HCT116 (cell line): ENCODE results near the gene STH. TPM values are rescaled to one million over a fixed set of nuclear protein-coding genes. Genes with fewer than 3 reads are reported as not detected.

Source experiments
- ATAC-seq: fragments of 200-7000 bp; cut with Tn5 transposase; 2 replicates; pipeline ENCODE4 v1.9.1; 2020; ENCODE audit warnings: mild to moderate bottlenecking, moderate library complexity
- BruUV-seq: library from RNA; stranded (reverse); fragments of 400-500 nt; replicated peaks from 2 replicates; lab custom pipeline; 2021; lab: Mats Ljungman, UMichigan
- CTCF ChIA-PET: fragments of 300-600 bp; sonication (Branson Sonifier 250); formaldehyde crosslinking; loops from one replicate; lab custom pipeline; 2021; ENCODE audit warnings: antibody characterized with exemption; lab: Charles Lee
- POLR2A ChIA-PET: fragments of 300-600, 350-600 bp; sonication (Branson Sonifier 250); formaldehyde crosslinking; loops from one replicate; lab custom pipeline; 2021; ENCODE audit warnings: antibody characterized with exemption; lab: Charles Lee
- RAD21 ChIA-PET, 2 experiments: fragments of 300-600 bp; sonication (Branson Sonifier 250); formaldehyde crosslinking; loops; one replicate each; lab custom pipeline; 2023; ENCODE audit warnings: low total read pairs in 2 of 2; ENCODE audit not compliant: uncharacterized antibody in 2 of 2, unreplicated experiment in 2 of 2, low non-redundant PET in 1 of 2; lab: Charles Lee
- DNase-seq: peaks from one replicate; pipeline ENCODE4 v3.0.0-alpha.2; 2010; ENCODE audit warnings: low read depth, low spot score
- H2AFZ ChIP-seq: fragments of 200-600 bp; shearing (Covaris generic), sonication (generic); 2 replicates; pipeline ENCODE4 v1.6.1; 2017; ENCODE audit warnings: low read depth, mixed run types, mixed read lengths, antibody characterized with exemption, low read length; ENCODE audit not compliant: poor library complexity, severe bottlenecking
- H3K27ac ChIP-seq: 2 replicates; pipeline ENCODE4 v1.5.1; 2012; ENCODE audit warnings: low read depth, low read length
- H3K27me3 ChIP-seq: fragments of 200-600 bp; sonication (generic); 2 replicates; pipeline ENCODE4 v1.6.1; 2016; ENCODE audit warnings: mixed run types, low read length, mixed read lengths; ENCODE audit not compliant: insufficient read depth
- H3K36me3 ChIP-seq, 2 experiments: fragments of 200-500 bp in 1 of 2; fragments of 200-600 bp in 1 of 2; sonication (Bioruptor generic) in 1 of 2; sonication (generic) in 1 of 2; 2 replicates each; pipeline versions ENCODE4 v1.5.1 to v1.6.1; 2014 to 2016; ENCODE audit warnings: low read length in 2 of 2, inconsistent platforms in 1 of 2, mixed read lengths in 1 of 2, mixed run types in 1 of 2; ENCODE audit not compliant: insufficient read depth in 2 of 2, control insufficient read depth in 1 of 2
- H3K4me1 ChIP-seq, 2 experiments: fragments of 200-600 bp in 1 of 2; sonication (generic) in 1 of 2; 2 replicates each; pipeline versions ENCODE4 v1.5.1 to v1.6.1; 2012 to 2017; ENCODE audit warnings: low read length in 2 of 2, inconsistent platforms in 1 of 2, mild to moderate bottlenecking in 1 of 2, mixed read lengths in 1 of 2, mixed run types in 1 of 2, moderate library complexity in 1 of 2; ENCODE audit not compliant: insufficient read depth in 2 of 2, control insufficient read depth in 1 of 2
- H3K4me2 ChIP-seq: fragments of 200-600 bp; sonication (generic); 2 replicates; pipeline ENCODE4 v1.6.1; 2017; ENCODE audit warnings: mixed run types, low read length, mixed read lengths
- H3K4me3 ChIP-seq, 2 experiments: fragments of 200-600 bp in 1 of 2; sonication (generic) in 1 of 2; replicated peaks in 1 of 2; 2 replicates each; pipeline ENCODE4 v1.5.1; 2011 to 2016; ENCODE audit warnings: low read length in 2 of 2, control low read depth in 1 of 2, low read depth in 1 of 2, mild to moderate bottlenecking in 1 of 2, mixed read lengths in 1 of 2, mixed run types in 1 of 2
- H3K79me2 ChIP-seq: fragments of 200-600 bp; sonication (generic); 2 replicates; pipeline ENCODE4 v1.6.1; 2017; ENCODE audit warnings: mild to moderate bottlenecking, mixed run types, low read length, moderate library complexity, mixed read lengths; ENCODE audit not compliant: insufficient read depth
- H3K9ac ChIP-seq: fragments of 200-600 bp; sonication (generic); 2 replicates; pipeline ENCODE4 v1.6.1; 2016; ENCODE audit warnings: low read length, mixed read lengths
- H3K9me2 ChIP-seq: fragments of 200-600 bp; sonication (generic), shearing (Covaris generic); 2 replicates; pipeline ENCODE4 v1.6.1; 2017; ENCODE audit warnings: mixed run types, mild to moderate bottlenecking, moderate library complexity; ENCODE audit not compliant: insufficient read depth
- H3K9me3 ChIP-seq, 2 experiments: fragments of 200-500 bp in 1 of 2; fragments of 200-600 bp in 1 of 2; sonication (Bioruptor generic) in 1 of 2; sonication (generic) in 1 of 2; 2 replicates each; pipeline ENCODE4 v1.6.1; 2014 to 2017; ENCODE audit warnings: low read length in 2 of 2, mixed read lengths in 2 of 2, inconsistent platforms in 1 of 2, low read depth in 1 of 2, mild to moderate bottlenecking in 1 of 2, mixed run types in 1 of 2, moderate library complexity in 1 of 2; ENCODE audit not compliant: control insufficient read depth in 1 of 2, insufficient read depth in 1 of 2
- H4K20me1 ChIP-seq: fragments of 200-600 bp; sonication (generic), shearing (Covaris generic); 2 replicates; pipeline ENCODE4 v1.6.1; 2017; ENCODE audit warnings: mixed run types, mild to moderate bottlenecking, moderate library complexity; ENCODE audit not compliant: insufficient read depth
- CEBPB ChIP-seq: IDR thresholded peaks from 2 replicates; pipeline ENCODE4 v1.6.1; 2012; ENCODE audit warnings: low read depth
- EGR1 ChIP-seq: IDR thresholded peaks from 2 replicates; pipeline ENCODE4 v1.6.1; 2012; ENCODE audit warnings: low read depth
- EZH2phosphoT487 ChIP-seq: fragments of 200-600 bp; IDR thresholded peaks from 2 replicates; pipeline ENCODE4 v1.6.1; 2018; ENCODE audit warnings: antibody characterized with exemption, borderline replicate concordance
- FOSL1 ChIP-seq: IDR thresholded peaks from 2 replicates; pipeline ENCODE4 v1.6.1; 2012; ENCODE audit warnings: low read depth
- JUND ChIP-seq: IDR thresholded peaks from 2 replicates; pipeline ENCODE4 v1.6.1; 2012
- POLR2A ChIP-seq: IDR thresholded peaks from 2 replicates; pipeline ENCODE4 v1.7.0; 2011; ENCODE audit warnings: borderline replicate concordance; ENCODE audit not compliant: insufficient read depth, insufficient read length; ENCODE audit errors: extremely low read depth
- POLR2AphosphoS5 ChIP-seq: IDR thresholded peaks from 2 replicates; pipeline ENCODE4 v1.6.1; 2011; ENCODE audit warnings: mild to moderate bottlenecking, low read depth, low read length, moderate library complexity
- RAD21 ChIP-seq: IDR thresholded peaks from 2 replicates; pipeline ENCODE4 v1.6.1; 2012; ENCODE audit warnings: low read depth, mild to moderate bottlenecking
- SIN3A ChIP-seq: IDR thresholded peaks from 2 replicates; pipeline ENCODE4 v1.6.1; 2012; ENCODE audit warnings: low read depth
- SRF ChIP-seq: IDR thresholded peaks from 2 replicates; pipeline ENCODE4 v1.6.1; 2012; ENCODE audit warnings: low read depth
- TCF7L2 ChIP-seq: IDR thresholded peaks from 2 replicates; pipeline ENCODE4 v1.7.0; 2011; ENCODE audit warnings: borderline replicate concordance, inconsistent platforms; ENCODE audit not compliant: insufficient read depth, insufficient read length; ENCODE audit errors: extremely low read depth
- YY1 ChIP-seq: IDR thresholded peaks from 2 replicates; pipeline ENCODE4 v1.6.1; 2011; ENCODE audit warnings: low read length, low read depth, moderate library complexity, mild to moderate bottlenecking; ENCODE audit not compliant: insufficient replicate concordance; ENCODE audit errors: extremely low read depth
- ZFX ChIP-seq: fragments of 450-650 bp; IDR thresholded peaks from 2 replicates; pipeline ENCODE4 v1.6.1; 2017
- ZNF274 ChIP-seq: fragments of 200-500 bp; sonication (Bioruptor generic); IDR thresholded peaks from 2 replicates; pipeline ENCODE4 v1.6.1; 2014; ENCODE audit warnings: mild to moderate bottlenecking, low read depth, low read length, inconsistent platforms
- intact Hi-C: fragments of 100-400 bp; cut with micrococcal nuclease; formaldehyde crosslinking; loops from 2 replicates; pipeline ENCODE4 v1.10.0; 2022
- total RNA-seq: library from RNA; stranded (reverse); gene quantifications from one replicate; pipeline ENCODE4 v1.2.1, GENCODE V29; 2021; ENCODE audit not compliant: unreplicated experiment
- TF ChIP-seq, protein P1 (sequence below), 3 experiments: fragments of 200-600 bp in 1 of 3; sonication (generic) in 1 of 3; IDR thresholded peaks in 2 of 3; conservative IDR thresholded peaks in 1 of 3; 2 replicates each; pipeline ENCODE4 v1.5.1; 2012 to 2017; ENCODE audit warnings: low read depth in 2 of 3, low read length in 2 of 3, antibody characterized with exemption in 1 of 3, borderline replicate concordance in 1 of 3, control low read depth in 1 of 3, mild to moderate bottlenecking in 1 of 3, mixed read lengths in 1 of 3, mixed run types in 1 of 3, moderate library complexity in 1 of 3; ENCODE audit not compliant: insufficient read depth in 1 of 3
- TF ChIP-seq, protein P2 (sequence below): IDR thresholded peaks from 2 replicates; pipeline ENCODE4 v1.6.1; 2011; ENCODE audit warnings: mild to moderate bottlenecking, low read length, moderate library complexity; ENCODE audit not compliant: insufficient replicate concordance; ENCODE audit errors: extremely low read depth
- TF ChIP-seq, protein P3 (sequence below): IDR thresholded peaks from 2 replicates; pipeline ENCODE4 v1.6.1; 2012

The STH gene
- total RNA-seq, 1 experiment from 2014 or later, result not detected

DNA sequence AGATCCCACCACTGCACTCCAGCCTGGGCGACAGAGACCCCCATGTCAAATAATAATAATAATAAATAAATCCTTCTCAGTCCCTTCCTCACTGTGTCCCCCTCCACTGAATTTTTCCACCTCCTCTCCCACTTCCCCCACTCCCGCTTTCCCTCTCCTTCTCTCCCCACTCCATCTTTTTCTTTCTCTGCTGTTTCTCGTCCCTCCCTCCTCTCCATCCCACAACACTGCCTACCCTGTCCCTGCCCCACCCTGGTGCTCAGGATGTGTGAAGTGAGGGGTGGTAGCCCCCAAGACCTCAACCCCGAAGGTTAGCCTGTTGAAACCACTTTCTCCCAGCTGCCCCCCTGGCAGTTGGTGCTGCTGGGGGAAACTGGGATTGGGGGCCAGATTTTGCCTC is 34.4 kb upstream of the STH start:
- H4K20me1 ChIP-seq, result no peaks in the 10 kb centered on the region
- no peak overlapping the region for H2AFZ ChIP-seq
- no peak for ATAC-seq
- H3K9me2 ChIP-seq, result no peaks in the 10 kb centered on the region
- no peak overlapping the region for H3K27ac ChIP-seq
- H3K79me2 ChIP-seq, result no peaks in the 10 kb centered on the region
- no peaks in the 10 kb centered on the region for H3K27me3 ChIP-seq
- H3K9ac ChIP-seq, result no peak overlapping the region
- no peaks in the 10 kb centered on the region for H3K9me3 ChIP-seq
- no peak overlapping the region for H3K4me2 ChIP-seq
- H3K4me3 ChIP-seq, result no peak overlapping the region
- no peaks in the 10 kb centered on the region for H3K36me3 ChIP-seq
- CTCF ChIA-PET, result no interaction called here
- DNase-seq, result no peak
- BruUV-seq, result no TSS peak
- intact Hi-C loops, result no loop called here
- peaks cover 0 to 7% of the 10 kb centered on the region in 2 experiments; a peak in 1 of 4 replicates for H3K4me1 ChIP-seq
- RAD21 ChIA-PET, result no interaction called here
- no peak for TF ChIP-seq CEBPB
- no peak for TF ChIP-seq EGR1
- TF ChIP-seq POLR2AphosphoS5, result no peak
- TF ChIP-seq ZNF274, result no peak
- no peak for TF ChIP-seq SIN3A
- no peak for TF ChIP-seq EZH2phosphoT487
- TF ChIP-seq ZFX, result no peak
- no peak for TF ChIP-seq TCF7L2
- TF ChIP-seq, protein P1, sequence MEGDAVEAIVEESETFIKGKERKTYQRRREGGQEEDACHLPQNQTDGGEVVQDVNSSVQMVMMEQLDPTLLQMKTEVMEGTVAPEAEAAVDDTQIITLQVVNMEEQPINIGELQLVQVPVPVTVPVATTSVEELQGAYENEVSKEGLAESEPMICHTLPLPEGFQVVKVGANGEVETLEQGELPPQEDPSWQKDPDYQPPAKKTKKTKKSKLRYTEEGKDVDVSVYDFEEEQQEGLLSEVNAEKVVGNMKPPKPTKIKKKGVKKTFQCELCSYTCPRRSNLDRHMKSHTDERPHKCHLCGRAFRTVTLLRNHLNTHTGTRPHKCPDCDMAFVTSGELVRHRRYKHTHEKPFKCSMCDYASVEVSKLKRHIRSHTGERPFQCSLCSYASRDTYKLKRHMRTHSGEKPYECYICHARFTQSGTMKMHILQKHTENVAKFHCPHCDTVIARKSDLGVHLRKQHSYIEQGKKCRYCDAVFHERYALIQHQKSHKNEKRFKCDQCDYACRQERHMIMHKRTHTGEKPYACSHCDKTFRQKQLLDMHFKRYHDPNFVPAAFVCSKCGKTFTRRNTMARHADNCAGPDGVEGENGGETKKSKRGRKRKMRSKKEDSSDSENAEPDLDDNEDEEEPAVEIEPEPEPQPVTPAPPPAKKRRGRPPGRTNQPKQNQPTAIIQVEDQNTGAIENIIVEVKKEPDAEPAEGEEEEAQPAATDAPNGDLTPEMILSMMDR (IDR thresholded peaks at IDR 0.05 in 2 of 3, conservative IDR thresholded peaks at IDR 0.05 in 1 of 3; ENCODE audit: borderline replicate concordance in 1 of 3, insufficient read depth in 1 of 3, low read depth in 2 of 3, low read length in 2 of 3), result no peak
- POLR2A ChIA-PET, result no interaction called here

DNA sequence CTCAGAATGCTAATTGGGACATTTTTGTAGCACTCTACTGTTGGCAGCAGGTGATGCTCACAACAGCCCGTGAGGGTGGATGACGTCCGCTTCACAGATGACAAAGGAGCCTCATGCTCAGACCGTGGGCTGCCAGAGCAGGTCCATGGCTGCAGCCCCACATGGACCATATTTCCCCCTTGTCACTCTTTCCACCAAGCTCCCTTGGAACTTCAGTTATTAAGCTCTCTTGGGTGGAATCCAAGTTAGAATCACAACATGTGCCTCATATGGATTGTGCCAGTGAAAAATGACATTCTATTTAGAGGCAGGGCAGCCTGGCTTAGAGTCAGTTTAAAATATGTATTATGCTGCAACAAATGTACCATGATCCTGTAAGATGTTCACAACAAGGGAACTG is 33.2 kb upstream of the STH start:
- Histone ChIP-seq H3K9me3 (no peaks in the 10 kb centered on the region), H3K4me1 (peaks cover 0 to 7% of the 10 kb centered on the region in 2 experiments; a peak in 1 of 4 replicates), H3K27me3 (no peaks in the 10 kb centered on the region), H3K27ac (no peak overlapping the region), H3K4me2 (no peak overlapping the region), H3K79me2 (no peaks in the 10 kb centered on the region), H3K4me3 (no peak overlapping the region), H2AFZ (no peak overlapping the region), H3K36me3 (no peaks in the 10 kb centered on the region), H3K9ac (no peak overlapping the region), H3K9me2 (no peaks in the 10 kb centered on the region), H4K20me1 (no peaks in the 10 kb centered on the region)
- intact Hi-C loops, result no loop called here
- no peak for TF ChIP-seq JUND
- TF ChIP-seq, protein P2, sequence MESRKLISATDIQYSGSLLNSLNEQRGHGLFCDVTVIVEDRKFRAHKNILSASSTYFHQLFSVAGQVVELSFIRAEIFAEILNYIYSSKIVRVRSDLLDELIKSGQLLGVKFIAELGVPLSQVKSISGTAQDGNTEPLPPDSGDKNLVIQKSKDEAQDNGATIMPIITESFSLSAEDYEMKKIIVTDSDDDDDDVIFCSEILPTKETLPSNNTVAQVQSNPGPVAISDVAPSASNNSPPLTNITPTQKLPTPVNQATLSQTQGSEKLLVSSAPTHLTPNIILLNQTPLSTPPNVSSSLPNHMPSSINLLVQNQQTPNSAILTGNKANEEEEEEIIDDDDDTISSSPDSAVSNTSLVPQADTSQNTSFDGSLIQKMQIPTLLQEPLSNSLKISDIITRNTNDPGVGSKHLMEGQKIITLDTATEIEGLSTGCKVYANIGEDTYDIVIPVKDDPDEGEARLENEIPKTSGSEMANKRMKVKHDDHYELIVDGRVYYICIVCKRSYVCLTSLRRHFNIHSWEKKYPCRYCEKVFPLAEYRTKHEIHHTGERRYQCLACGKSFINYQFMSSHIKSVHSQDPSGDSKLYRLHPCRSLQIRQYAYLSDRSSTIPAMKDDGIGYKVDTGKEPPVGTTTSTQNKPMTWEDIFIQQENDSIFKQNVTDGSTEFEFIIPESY, result no peak
- no peak for TF ChIP-seq SIN3A
- TF ChIP-seq POLR2A, result no peak
- TF ChIP-seq, protein P3, sequence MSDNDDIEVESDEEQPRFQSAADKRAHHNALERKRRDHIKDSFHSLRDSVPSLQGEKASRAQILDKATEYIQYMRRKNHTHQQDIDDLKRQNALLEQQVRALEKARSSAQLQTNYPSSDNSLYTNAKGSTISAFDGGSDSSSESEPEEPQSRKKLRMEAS, result no peak
- TF ChIP-seq RAD21, result no peak
- TF ChIP-seq SRF, result no peak
- TF ChIP-seq POLR2AphosphoS5, result no peak
- TF ChIP-seq YY1, result no peak
- TF ChIP-seq CEBPB, result no peak
- no peak for TF ChIP-seq FOSL1
- TF ChIP-seq ZNF274, result no peak
- no peak for TF ChIP-seq EZH2phosphoT487
- CTCF ChIA-PET, result no interaction called here
- POLR2A ChIA-PET, result no interaction called here
- DNase-seq, result no peak
- ATAC-seq, result no peak
- RAD21 ChIA-PET, result no interaction called here
- no TSS peak for BruUV-seq
